GM12801 (cell line): ENCODE data around the gene MBOAT1.

ENCODE experiments used
- TF ChIP-seq, protein P1 (sequence below): IDR thresholded peaks from one replicate; pipeline ENCODE4 v1.5.1; 2011; ENCODE audit warnings: control low read depth; ENCODE audit not compliant: insufficient read length; ENCODE audit errors: extremely low read depth

Gene MBOAT1

DNA sequence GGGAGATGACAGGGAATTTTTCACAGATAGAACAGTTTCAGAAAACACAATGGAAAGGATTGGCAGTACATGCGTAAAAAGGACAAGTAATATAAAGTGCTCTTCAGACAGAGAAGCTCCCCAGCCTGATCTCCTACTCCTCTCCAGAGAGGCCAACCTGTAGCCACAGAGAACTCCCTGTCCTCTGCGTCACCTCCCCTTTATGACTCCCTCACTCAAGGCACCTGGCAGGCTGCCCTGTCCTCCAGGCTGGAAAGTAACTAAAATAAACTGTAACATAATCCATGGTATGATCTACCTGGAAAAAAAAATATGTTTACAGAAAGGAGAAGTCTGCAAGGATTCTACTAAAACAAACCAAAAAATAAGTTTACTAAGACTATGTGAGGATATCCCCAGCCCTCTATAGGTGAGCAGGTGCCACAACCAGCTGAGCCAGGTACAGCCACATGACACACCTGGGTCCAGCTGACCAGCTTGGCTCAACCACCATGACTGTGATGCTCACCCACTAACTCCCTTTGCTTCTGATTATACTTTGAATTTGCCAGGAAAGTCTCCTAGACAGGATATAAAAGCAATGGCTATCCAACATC lies 29.2 kb downstream of the MBOAT1 start:
- TF ChIP-seq, protein P1, sequence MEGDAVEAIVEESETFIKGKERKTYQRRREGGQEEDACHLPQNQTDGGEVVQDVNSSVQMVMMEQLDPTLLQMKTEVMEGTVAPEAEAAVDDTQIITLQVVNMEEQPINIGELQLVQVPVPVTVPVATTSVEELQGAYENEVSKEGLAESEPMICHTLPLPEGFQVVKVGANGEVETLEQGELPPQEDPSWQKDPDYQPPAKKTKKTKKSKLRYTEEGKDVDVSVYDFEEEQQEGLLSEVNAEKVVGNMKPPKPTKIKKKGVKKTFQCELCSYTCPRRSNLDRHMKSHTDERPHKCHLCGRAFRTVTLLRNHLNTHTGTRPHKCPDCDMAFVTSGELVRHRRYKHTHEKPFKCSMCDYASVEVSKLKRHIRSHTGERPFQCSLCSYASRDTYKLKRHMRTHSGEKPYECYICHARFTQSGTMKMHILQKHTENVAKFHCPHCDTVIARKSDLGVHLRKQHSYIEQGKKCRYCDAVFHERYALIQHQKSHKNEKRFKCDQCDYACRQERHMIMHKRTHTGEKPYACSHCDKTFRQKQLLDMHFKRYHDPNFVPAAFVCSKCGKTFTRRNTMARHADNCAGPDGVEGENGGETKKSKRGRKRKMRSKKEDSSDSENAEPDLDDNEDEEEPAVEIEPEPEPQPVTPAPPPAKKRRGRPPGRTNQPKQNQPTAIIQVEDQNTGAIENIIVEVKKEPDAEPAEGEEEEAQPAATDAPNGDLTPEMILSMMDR, result no peak

DNA sequence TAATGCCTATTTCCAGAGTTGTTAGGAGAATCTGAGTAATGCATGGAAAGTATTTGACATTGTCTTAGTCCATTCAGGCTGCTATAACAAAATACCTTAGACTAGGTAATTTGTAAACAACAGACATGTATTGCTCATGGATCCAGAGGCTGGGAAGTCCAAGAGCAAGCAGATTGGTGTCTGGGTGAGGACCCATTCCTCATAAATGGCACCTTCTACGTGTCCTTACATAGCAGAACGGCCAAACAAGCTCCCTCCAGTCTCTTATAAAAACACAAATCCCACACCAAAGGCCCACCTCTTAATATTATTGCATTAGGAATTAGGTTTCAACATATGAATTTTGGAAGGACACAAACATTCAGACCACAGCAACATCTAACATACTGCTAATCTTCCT lies 30.2 kb downstream of the MBOAT1 start:
- TF ChIP-seq, protein P1, result no peak

GRCh38 chr6:20180935-20181334 lies 31.3 kb downstream of the MBOAT1 start:
- TF ChIP-seq, protein P1, result no peak

DNA sequence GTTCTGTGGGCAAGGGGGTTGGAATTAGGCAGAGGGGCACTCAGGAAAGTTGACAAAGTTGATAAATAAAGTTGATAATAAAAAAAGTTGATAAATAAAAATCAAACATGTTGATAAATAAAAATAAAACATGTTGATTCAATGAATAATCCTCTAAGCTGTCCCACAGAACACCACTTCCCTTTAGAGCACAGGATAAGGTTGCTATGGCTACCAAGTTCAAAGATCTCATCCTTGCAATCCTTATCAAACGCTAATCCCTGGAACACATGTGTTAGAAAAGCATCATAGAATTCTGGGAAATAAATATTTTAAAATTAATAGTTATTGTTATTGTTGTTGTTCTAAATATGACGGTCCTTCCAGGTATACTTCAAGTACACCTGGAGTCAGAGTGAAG lies 33.9 kb downstream of the MBOAT1 start:
- TF ChIP-seq, protein P1, result no peak

DNA sequence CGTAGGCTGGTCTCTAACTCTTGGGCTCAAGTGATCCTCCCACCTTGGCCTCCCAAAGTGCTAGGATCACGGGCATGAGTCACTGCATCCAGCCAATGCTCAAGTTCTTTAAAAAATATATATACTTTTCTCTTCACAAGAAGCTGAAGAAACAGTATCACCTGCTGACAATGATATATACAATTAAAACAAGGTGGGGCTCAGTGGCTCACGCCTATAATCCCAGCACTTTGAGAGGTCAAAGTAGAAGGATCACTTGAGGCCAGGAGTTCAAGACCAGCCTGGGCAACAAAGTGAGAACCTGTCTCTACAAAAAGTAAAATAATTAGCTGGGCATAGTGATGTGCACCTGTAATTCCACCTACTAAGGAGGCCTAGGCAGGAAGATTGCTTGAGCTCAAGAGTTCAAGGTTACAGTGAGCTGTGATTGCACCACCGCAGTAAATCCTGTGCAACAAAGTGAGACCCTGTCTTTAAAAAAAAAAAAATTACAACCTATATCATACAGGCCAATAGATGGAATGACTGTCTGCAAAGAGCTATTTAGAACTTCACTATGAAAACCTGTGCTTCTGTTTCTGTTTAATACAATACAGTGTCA lies 36.4 kb downstream of the MBOAT1 start:
- TF ChIP-seq, protein P1, result no peak

DNA sequence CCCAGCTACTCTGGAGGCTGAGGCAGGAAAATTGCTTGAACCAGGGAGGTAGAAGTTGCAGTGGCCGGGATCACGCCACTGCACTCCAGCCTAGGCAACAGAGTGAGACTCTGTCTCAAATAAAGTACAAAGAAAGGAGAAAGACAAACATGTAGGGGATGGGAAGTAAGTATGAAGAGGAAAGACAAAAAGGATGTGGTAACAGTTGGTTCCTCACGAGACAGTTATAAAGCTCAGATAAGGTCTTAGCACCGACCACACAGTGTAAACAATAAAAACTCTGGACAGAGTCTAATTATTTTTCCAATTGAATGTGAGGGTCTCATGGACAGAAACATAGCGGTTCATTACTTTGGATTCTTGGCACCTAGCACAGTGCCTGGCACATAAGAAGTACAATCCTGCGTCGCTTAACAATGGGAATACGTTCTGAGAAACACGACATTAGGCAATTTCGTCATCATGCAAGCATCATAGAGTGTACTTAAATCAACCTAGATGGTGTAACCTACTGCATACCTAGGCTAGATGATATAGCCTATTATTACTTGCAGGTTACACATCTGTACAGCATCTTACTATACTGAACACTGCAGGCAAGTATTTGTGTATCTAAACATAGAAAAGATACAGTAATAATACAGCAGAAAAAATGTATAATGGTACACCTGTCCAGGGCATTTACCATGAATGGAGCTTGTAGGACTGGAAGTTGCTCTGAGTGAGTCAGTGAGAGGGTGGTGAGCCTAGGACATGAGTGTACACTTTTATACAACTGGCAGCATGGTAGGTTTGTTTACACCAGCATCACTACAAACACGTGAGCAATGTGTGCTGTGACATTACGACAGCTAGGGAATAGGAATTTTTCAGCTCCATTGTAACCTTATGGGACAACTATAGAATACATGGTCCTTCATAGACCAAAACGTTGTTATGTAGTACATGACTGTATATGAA lies 38.2 kb downstream of the MBOAT1 start:
- TF ChIP-seq, protein P1, result no peak

DNA sequence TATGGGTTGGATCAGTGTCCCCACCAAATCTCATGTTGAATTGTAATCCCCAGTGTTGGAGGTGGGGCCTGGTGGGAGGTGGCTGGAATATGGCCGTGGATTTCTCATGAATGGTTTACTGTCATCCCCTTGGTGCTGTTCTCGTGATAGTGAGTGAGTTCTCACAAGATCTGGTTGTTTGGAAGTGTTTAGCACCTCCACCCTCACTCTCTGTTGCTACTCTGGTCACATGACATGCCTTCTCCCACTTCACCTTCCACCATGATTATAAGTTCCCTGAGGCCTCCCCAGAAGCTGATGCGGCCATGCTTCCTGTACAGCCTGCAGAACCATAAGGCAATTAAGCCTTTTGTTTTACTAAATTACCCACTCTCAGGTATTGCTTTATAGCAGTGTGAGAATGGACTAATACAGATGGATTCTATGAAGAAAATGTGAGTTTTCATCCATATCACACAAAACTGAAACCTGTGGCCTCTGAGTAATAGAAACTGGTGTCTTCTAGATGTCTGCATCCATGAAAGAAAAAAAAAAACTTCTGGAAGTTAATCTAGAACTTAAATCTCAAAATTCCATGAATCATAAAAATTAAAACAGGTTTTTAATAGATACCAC lies 39.3 kb downstream of the MBOAT1 start:
- TF ChIP-seq, protein P1, result no peak
